GM12892 (cell line): ENCODE results near the gene GFRA1.

Experiments used
- POLR2A ChIP-seq: IDR thresholded peaks from 2 replicates; pipeline ENCODE4 v1.6.1; 2011; ENCODE audit warnings: low read depth, low read length, control low read depth
- TAF1 ChIP-seq: IDR thresholded peaks from 2 replicates; pipeline ENCODE4 v1.6.1; 2011; ENCODE audit warnings: low read depth, mild to moderate bottlenecking, control low read depth, low read length, borderline replicate concordance

- TF ChIP-seq TAF1 = no peak
- no peak for TF ChIP-seq POLR2A
Measured at GRCh38 chr10:116029826-116030225, 243.2 kb downstream of the GFRA1 start.
